Measurements from ENCODE around the gene KIF1A. TPM values are rescaled to one million over a fixed set of nuclear protein-coding genes. Genes with fewer than 3 reads are reported as not detected.

KIF1A gene
- polyA plus RNA-seq, 3 donors from 2014 or later = not detected

DNA sequence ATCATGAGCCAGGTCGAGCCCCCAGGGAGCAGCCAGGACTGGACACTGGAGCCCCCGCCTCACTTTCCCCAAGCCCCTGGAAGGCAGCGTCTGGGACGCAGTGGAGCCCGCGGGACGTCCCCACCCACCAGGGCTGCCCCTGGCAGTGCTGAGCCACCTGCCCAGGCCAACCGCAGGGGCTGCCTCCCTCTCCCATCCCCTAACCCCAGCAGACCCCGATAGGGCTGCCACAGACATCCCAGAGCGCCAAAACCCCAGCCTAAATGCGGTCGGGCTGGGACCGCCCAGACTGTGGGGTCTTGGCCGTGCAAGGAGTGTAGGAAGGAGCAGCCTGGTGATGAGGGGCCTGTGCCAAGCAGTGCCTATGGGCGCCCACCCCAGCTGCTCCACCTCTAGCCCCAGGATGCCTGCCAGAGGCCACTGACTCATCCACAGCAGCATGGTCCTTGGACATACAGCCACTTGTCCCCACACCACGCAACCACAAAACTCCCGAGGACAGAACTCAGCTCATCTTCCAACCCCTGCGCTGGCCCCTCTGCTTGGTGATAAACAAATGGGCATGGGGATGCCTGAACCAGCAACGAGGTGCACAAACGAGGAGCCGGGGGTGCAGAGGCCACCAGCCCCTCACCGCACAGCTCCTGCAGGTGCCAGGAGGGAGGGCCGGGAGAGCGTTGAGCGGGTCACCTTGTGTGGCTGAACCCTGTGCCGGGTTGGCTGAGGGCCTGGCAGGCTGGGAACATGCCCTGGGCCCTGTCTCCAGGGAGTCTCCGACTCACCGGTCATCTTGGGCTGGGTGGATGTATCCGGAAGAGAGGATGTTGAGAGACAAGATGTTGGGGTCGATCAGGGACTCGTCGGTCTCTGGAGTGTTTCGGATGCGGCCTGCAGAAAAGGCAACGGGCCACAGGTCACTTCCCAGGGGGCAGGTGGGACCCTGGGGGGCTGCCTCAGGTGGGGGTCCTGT is 83.5 kb downstream of the KIF1A start:
- no peaks in the 10 kb centered on the region for H3K36me3 Mint-ChIP-seq
- H3K9me3 Mint-ChIP-seq = no peaks in the 10 kb centered on the region
- DNase-seq = no peak
- peaks cover 0 to 2% (median 2%) of the 10 kb centered on the region in 3 donors for H3K27me3 Mint-ChIP-seq (ENCODE audit: low read depth in 3 of 3)
- no peak overlapping the region for H3K4me3 Mint-ChIP-seq
- H3K27ac Mint-ChIP-seq = no peak overlapping the region
- H3K4me1 Mint-ChIP-seq = no peaks in the 10 kb centered on the region

DNA sequence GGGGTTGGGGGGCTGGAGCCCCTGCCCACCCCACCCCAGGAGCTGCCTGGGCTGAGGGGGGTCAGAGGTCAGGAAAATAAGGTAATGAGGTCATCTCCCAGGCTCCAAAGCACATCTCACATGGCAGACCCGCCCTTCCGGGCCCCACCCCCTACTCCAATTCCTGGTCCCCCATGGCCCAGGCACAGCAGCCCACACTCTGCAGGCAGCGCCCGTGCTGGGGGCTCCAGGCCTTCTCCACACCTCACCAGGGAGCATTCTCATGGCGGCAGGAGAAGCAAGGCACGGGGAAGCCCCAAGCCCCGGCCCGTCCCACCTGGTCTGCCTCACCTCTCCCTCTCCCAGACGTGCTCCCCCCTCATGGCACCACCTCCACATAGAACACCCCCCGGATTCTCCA is 84.5 kb downstream of the KIF1A start:
- H3K4me3 Mint-ChIP-seq = no peak overlapping the region
- H3K9me3 Mint-ChIP-seq = no peaks in the 10 kb centered on the region
- H3K27me3 Mint-ChIP-seq (ENCODE audit: low read depth in 3 of 3) = peaks cover 0 to 2% (median 2%) of the 10 kb centered on the region in 3 donors
- no peaks in the 10 kb centered on the region for H3K36me3 Mint-ChIP-seq
- DNase-seq = no peak
- H3K27ac Mint-ChIP-seq = no peak overlapping the region
- H3K4me1 Mint-ChIP-seq = no peaks in the 10 kb centered on the region

DNA sequence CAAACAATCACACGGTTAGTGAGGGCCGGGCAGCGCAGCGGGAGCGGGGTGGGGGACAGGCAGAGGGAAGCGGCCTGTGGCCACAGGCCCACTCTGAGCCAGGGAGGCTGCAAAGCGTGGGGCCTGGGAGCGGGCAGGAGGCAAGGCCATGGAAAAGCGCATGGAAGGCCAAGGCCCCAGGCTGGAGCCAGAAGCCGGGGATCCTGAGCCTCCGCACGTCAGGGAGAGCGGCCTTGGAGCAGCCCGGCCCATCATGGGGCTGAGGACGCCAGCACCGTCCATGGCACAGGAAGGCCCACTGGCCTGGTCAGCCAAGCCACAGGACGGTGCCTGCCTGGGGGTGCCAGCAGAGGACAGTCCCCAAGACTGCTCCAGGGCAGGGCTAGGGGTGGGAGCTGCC is 85.3 kb downstream of the KIF1A start:
- H3K4me3 Mint-ChIP-seq = no peak overlapping the region
- H3K27ac Mint-ChIP-seq = no peak overlapping the region
- peaks cover 0 to 2% (median 2%) of the 10 kb centered on the region in 3 donors for H3K27me3 Mint-ChIP-seq (ENCODE audit: low read depth in 3 of 3)
- H3K9me3 Mint-ChIP-seq = no peaks in the 10 kb centered on the region
- no peak for DNase-seq
- no peaks in the 10 kb centered on the region for H3K4me1 Mint-ChIP-seq
- H3K36me3 Mint-ChIP-seq = no peaks in the 10 kb centered on the region

DNA sequence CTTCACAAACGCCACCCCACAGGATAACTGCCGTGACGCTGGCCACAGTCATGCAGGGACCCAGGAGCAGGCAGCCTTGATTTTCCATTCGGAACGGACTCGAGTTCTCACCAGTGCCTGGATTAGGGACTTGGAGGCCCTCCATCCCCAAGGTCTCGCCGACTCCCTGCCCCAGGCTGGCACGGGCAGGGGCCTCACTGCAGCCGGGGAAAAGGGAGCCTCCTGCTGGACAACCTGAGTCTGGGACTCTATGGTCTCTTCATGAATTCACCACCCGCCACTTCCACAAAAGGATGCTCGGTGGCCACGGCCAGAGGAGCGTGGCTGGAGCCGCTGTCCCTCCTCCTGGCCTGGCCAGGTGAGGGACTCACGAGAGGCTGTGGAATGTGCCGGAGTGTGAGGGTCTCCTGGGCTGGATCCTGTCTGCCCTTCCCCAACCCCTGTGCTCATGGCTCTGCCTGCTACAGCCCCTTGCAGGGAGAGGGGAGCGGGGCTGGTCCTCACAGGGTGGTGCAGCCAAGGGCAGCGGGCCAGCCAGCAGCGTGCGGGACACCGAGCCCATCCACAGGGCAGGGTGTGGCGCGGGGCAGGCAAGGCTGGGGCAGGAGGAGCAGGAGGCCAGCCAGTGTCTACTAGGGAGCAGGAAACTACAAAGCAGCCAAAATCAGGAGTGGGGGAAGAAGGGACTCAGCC is 86.1 kb downstream of the KIF1A start:
- H3K4me3 Mint-ChIP-seq = no peak overlapping the region
- no peak overlapping the region for H3K27ac Mint-ChIP-seq
- no peaks in the 10 kb centered on the region for H3K36me3 Mint-ChIP-seq
- H3K4me1 Mint-ChIP-seq = no peaks in the 10 kb centered on the region
- peak in 2 of 3 donors; percentile 6 to 18 for DNase-seq
- no peaks in the 10 kb centered on the region for H3K9me3 Mint-ChIP-seq
- no peaks in the 10 kb centered on the region for H3K27me3 Mint-ChIP-seq (ENCODE audit: low read depth in 3 of 3)

DNA sequence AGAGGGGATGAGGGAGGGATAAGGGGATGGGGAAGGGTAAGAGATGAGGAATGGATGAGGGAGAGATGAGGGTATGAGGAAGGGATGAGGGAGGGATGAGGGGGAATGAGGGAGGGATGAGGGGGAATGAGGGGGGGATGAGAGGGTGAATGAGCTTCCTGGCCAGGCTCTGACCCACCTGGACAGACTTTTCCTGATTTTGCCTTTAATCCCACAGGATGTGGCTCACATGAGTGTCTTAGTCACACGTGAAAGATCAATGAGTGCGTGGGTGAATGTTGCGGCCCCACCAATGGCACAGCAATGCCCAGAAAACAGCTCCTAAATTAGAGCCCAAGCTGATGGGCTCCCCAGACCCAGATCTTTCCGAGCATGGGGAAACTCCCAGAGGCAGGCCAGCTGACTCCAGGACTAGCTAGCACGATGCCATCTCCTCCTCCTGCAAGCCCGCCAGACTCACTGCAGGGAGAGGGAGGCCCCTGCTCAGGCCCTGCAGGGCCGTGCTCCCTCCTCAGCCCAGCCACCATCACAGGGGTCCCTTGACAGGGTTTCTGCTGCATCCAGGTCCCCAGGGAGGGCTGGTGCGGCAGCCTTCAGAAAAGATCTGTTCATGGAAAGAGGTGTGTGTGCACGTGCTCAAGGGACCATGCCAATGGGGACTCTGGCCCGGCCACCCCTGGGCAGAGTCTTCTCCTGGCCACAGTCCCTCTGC is 87.0 kb downstream of the KIF1A start:
- H3K27me3 Mint-ChIP-seq (ENCODE audit: low read depth in 3 of 3) = no peaks in the 10 kb centered on the region
- no peaks in the 10 kb centered on the region for H3K9me3 Mint-ChIP-seq
- no peaks in the 10 kb centered on the region for H3K4me1 Mint-ChIP-seq
- H3K36me3 Mint-ChIP-seq = no peaks in the 10 kb centered on the region
- no peak overlapping the region for H3K4me3 Mint-ChIP-seq
- DNase-seq = no peak
- H3K27ac Mint-ChIP-seq = no peak overlapping the region

DNA sequence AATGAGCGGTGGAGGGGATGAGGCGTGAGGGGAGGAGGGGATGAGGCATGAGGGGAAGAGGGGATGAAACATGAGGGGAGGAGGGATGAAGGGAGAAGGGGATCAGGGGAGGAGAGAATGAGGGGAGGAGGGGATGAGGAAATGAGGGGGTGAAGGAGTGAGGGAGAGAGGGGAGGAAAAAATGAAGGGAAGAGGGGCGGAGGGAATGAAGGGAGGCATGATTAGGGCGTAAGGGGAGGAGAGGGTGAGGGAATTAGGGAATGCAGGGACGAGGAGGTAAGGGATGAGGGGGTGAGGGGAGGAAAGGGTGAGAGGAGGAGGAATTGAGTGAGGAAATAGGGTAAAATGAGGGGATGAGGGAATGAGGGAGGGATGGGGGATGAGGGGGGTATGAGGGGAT is 87.8 kb downstream of the KIF1A start:
- Mint-ChIP-seq H3K9me3 (no peaks in the 10 kb centered on the region), H3K4me1 (no peaks in the 10 kb centered on the region), H3K27ac (no peak overlapping the region), H3K36me3 (no peaks in the 10 kb centered on the region), H3K27me3 (ENCODE audit: low read depth in 3 of 3) (no peaks in the 10 kb centered on the region), H3K4me3 (no peak overlapping the region)
- DNase-seq = no peak

DNA sequence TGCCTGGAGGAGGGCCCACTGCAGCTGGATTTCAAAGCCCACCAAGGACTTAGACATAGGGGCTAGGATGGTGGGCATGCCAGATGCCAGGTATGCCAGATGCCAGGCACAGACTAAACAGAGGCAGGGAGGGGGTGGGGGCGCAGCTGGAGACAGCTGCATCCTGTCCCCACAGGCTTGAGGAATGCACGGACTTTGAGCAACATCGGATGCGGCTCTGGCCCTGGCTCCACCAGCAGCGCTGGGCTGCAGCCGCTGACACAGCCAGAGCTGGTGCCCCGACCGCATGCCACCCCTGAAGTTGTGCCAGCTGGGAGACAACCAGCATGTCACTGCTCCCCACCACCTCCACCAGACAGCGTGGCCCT is 88.9 kb downstream of the KIF1A start:
- Mint-ChIP-seq H3K27ac (no peak overlapping the region), H3K4me1 (no peaks in the 10 kb centered on the region), H3K9me3 (no peaks in the 10 kb centered on the region), H3K4me3 (no peak overlapping the region), H3K36me3 (no peaks in the 10 kb centered on the region), H3K27me3 (ENCODE audit: low read depth in 3 of 3) (no peaks in the 10 kb centered on the region)
- no peak for DNase-seq

DNA sequence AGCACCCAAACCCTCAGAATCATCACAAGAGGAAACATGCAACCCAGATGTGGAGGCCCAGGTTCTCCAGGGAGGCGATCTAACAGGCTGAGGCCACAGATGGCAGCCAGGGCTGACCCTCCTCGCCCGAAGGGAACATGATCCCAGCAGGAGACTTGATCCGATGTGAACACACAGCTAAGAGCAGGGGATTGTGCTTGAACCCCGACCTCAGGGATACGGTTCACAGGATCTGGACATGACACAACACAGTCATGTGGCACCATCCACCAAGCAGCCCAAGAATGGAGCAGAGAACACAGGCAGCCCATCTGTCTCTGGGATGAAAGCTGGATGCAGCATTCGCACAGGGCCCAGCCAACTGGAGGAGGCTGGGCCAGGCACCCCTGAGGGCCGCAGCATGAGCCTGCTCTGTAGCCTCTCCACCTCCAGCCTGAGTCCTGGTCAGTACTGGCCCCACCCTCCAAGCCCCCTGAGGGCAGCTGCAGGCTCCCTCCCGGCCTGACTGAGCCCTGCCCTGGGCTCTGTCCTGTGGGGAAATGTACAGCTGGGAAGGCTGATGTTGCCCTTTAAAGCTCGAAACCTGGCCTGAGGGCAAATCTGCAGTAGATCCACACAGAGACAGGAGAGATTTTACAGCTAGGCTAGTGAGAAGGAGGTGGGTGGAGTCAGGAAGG is 89.4 kb downstream of the KIF1A start:
- Mint-ChIP-seq H3K27me3 (ENCODE audit: low read depth in 3 of 3) (no peaks in the 10 kb centered on the region), H3K4me3 (no peak overlapping the region), H3K36me3 (no peaks in the 10 kb centered on the region), H3K9me3 (no peaks in the 10 kb centered on the region), H3K4me1 (no peaks in the 10 kb centered on the region), H3K27ac (no peak overlapping the region)
- DNase-seq = no peak

DNA sequence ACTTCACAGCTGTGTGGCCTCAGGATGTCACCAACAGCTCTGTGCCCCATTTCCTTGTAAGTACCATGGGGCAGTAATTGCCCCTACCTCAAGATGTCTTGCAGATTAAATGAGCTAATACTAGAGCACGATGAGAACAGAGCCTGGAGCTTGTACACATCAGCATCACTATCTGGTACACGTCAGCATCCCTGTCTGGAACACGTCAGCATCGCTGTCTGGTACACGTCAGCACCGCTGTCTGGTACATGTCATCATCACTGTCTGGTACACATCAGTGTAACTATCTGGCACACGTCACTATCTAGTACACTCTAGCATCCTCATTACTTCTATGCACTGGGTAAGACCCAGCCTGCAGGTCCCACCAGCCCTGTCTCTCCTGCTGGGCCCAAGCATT is 91.2 kb downstream of the KIF1A start:
- H3K4me1 Mint-ChIP-seq = no peaks in the 10 kb centered on the region
- no peak for DNase-seq
- H3K9me3 Mint-ChIP-seq = no peaks in the 10 kb centered on the region
- no peak overlapping the region for H3K4me3 Mint-ChIP-seq
- no peak overlapping the region for H3K27ac Mint-ChIP-seq
- no peaks in the 10 kb centered on the region for H3K36me3 Mint-ChIP-seq
- no peaks in the 10 kb centered on the region for H3K27me3 Mint-ChIP-seq (ENCODE audit: low read depth in 3 of 3)

DNA sequence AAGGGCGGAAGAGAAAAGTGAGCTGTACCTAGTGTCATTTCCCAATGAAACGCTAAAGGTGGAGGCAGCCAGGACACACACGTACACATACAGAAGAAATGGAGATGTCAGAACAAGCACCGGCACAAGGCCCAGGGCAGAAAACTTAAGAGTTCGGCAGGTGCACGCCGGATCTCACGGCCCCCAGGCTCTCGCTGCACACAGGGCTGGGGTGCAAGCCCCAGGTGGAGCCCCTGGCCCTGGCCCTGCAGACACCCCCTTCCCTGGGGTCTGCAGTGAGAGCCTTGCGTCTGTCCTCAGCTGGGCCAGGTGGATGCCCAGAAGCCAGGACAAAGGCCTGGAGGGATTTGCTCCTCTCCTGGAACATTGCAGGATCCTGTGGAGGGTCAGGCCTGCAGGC is 91.7 kb downstream of the KIF1A start:
- Mint-ChIP-seq H3K27me3 (ENCODE audit: low read depth in 3 of 3) (no peaks in the 10 kb centered on the region), H3K9me3 (no peaks in the 10 kb centered on the region), H3K4me3 (no peak overlapping the region), H3K4me1 (no peaks in the 10 kb centered on the region), H3K36me3 (no peaks in the 10 kb centered on the region), H3K27ac (no peak overlapping the region)
- no peak for DNase-seq

DNA sequence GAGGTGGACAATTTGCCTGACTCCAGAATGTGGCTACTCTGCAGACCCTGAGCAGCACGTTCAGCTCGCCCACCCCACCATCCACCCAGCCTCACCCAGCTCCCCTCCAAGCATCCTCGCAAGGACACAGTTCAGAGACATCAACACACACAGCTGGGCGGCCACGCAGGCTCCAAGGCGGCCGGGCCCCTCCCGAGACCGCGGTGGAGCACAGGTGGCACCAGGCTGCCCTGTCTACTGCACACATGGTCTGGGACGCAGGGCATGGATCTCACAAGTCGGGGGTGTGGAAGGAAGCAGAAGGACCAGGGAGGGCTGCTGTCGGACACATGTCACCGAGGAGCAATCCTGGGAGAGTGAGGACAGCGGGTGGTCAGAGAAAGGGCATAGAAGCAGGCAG is 92.1 kb downstream of the KIF1A start:
- Mint-ChIP-seq H3K4me1 (no peaks in the 10 kb centered on the region), H3K4me3 (no peak overlapping the region), H3K9me3 (no peaks in the 10 kb centered on the region), H3K27ac (no peak overlapping the region), H3K36me3 (no peaks in the 10 kb centered on the region), H3K27me3 (ENCODE audit: low read depth in 3 of 3) (no peaks in the 10 kb centered on the region)
- no peak for DNase-seq

DNA sequence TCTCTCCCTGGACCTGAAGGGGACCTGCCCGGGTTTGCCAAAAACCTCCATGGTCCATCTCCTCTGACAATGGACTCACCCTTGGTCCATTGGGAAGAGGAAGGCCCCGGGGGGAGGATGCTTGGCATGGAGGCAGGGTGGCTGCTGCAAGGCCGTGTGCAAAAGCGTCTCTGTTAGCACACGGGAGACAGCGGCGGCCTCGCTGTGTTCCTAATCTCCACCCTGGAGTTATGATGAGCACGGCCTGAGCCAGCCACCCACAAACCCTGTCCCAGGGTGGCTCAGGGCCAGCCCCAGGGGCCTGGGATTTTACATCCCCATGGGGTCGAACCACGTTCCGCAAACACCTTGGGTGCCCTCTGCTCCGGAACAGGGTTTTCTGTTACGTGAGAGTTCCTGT is 92.6 kb downstream of the KIF1A start:
- H3K4me1 Mint-ChIP-seq = no peaks in the 10 kb centered on the region
- no peak for DNase-seq
- H3K27ac Mint-ChIP-seq = no peak overlapping the region
- no peaks in the 10 kb centered on the region for H3K27me3 Mint-ChIP-seq (ENCODE audit: low read depth in 3 of 3)
- H3K36me3 Mint-ChIP-seq = no peaks in the 10 kb centered on the region
- H3K4me3 Mint-ChIP-seq = no peak overlapping the region
- H3K9me3 Mint-ChIP-seq = no peaks in the 10 kb centered on the region

DNA sequence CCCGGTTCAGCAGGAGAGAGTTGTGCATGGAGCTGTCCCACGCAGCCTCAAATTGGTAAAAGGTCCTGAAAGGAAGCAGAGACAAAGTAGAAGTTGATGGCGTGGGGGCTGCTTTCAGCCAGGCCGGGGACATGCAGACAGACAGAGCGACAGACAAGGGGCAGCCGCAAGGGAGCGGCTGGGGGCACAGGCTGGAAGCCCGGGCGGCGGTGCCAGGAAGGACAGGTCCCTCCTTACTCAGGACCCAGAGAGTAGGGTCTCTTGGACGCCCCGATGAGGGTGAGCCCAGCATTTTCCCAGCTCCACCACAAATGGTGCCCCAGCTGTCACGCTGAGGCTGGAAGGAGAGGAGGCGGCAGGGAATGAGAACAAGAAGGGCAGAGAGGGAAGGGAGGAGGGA is 93.1 kb downstream of the KIF1A start:
- Mint-ChIP-seq H3K27ac (no peak overlapping the region), H3K36me3 (no peaks in the 10 kb centered on the region), H3K9me3 (no peaks in the 10 kb centered on the region), H3K4me3 (no peak overlapping the region), H3K27me3 (ENCODE audit: low read depth in 3 of 3) (peaks cover 0 to 1% (median 0%) of the 10 kb centered on the region in 3 donors), H3K4me1 (no peaks in the 10 kb centered on the region)
- DNase-seq = no peak

DNA sequence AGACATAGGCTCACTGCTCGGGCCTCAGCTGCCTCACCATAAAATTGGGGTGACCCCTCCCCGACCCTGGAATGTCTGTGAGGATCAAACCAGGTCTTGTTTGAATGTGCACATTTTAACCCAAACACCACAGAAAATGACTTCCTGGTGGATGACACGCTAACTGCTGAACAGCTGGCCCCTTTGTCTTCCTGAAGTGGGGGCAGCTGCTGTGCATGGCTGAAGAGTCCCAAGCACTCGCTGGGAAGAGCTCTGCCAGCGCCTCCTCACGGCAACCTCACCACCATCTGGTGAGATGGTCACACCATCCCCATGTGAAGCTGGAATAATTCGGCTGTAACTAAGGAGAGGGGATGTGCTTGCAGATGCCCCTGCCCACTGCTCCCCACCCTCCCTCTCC is 94.3 kb downstream of the KIF1A start:
- Mint-ChIP-seq H3K4me1 (no peaks in the 10 kb centered on the region), H3K27me3 (ENCODE audit: low read depth in 3 of 3) (peaks cover 0 to 1% (median 0%) of the 10 kb centered on the region in 3 donors), H3K27ac (no peak overlapping the region), H3K9me3 (no peaks in the 10 kb centered on the region), H3K36me3 (no peaks in the 10 kb centered on the region), H3K4me3 (no peak overlapping the region)
- no peak for DNase-seq

Data from immature natural killer cell (primary cell).